ENCODE data around the gene LAMA2. TPM values are rescaled to one million over a fixed set of nuclear protein-coding genes. Genes with fewer than 3 reads are reported as not detected.

Gene LAMA2
- total RNA-seq, 2 donors from 2014 or later: 111 to 217 TPM

DNA sequence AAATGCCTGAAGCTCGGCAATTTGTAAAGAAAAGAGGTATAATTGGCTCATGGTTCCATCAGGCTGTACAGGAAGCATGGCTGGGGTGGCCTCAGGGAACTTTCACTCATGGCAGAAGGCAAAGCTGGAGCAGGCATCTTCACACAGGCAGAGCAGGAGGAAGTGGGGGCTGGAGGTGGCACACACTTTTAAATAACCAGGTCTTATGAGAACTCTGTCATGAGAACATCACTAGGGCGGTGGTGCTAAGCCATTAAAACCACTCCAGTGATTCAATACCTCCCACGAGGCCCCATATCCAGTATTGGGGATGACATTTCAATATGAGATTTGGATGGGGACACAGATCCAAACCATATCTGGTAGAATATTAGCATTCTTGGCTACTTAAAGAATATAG lies 481.8 kb downstream of the LAMA2 start:
- H3K27ac ChIP-seq: no peak overlapping the region
- H3K4me3 ChIP-seq: no peak overlapping the region
- H3K9me3 ChIP-seq: no peaks in the 10 kb centered on the region
- H3K36me3 ChIP-seq: peaks cover 3% of the 10 kb centered on the region
- H3K27me3 ChIP-seq (replicated peaks; ENCODE audit: insufficient read depth): no peaks in the 10 kb centered on the region
- DNase-seq (ENCODE audit: low spot score): no peak
- no peak for ATAC-seq (ENCODE audit: insufficient number of reproducible peaks, low FRiP score, low read depth)
- H3K4me1 ChIP-seq (ENCODE audit: control insufficient read depth in 1 of 2, low read depth in 2 of 2): no peaks in the 10 kb centered on the region
- TF ChIP-seq, protein P1, sequence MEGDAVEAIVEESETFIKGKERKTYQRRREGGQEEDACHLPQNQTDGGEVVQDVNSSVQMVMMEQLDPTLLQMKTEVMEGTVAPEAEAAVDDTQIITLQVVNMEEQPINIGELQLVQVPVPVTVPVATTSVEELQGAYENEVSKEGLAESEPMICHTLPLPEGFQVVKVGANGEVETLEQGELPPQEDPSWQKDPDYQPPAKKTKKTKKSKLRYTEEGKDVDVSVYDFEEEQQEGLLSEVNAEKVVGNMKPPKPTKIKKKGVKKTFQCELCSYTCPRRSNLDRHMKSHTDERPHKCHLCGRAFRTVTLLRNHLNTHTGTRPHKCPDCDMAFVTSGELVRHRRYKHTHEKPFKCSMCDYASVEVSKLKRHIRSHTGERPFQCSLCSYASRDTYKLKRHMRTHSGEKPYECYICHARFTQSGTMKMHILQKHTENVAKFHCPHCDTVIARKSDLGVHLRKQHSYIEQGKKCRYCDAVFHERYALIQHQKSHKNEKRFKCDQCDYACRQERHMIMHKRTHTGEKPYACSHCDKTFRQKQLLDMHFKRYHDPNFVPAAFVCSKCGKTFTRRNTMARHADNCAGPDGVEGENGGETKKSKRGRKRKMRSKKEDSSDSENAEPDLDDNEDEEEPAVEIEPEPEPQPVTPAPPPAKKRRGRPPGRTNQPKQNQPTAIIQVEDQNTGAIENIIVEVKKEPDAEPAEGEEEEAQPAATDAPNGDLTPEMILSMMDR (IDR thresholded peaks at IDR 0.05): no peak

GRCh38 chr6:129368076-129368475 lies 485.1 kb downstream of the LAMA2 start:
- H3K27me3 ChIP-seq (replicated peaks; ENCODE audit: insufficient read depth): no peaks in the 10 kb centered on the region
- TF ChIP-seq, protein P1 (IDR thresholded peaks at IDR 0.05): no peak
- H3K27ac ChIP-seq: no peak overlapping the region
- DNase-seq (ENCODE audit: low spot score): no peak
- H3K4me3 ChIP-seq: no peak overlapping the region
- H3K36me3 ChIP-seq: peaks cover 3% of the 10 kb centered on the region
- no peaks in the 10 kb centered on the region for H3K4me1 ChIP-seq (ENCODE audit: control insufficient read depth in 1 of 2, low read depth in 2 of 2)
- no peaks in the 10 kb centered on the region for H3K9me3 ChIP-seq
- no peak for ATAC-seq (ENCODE audit: insufficient number of reproducible peaks, low FRiP score, low read depth)

DNA sequence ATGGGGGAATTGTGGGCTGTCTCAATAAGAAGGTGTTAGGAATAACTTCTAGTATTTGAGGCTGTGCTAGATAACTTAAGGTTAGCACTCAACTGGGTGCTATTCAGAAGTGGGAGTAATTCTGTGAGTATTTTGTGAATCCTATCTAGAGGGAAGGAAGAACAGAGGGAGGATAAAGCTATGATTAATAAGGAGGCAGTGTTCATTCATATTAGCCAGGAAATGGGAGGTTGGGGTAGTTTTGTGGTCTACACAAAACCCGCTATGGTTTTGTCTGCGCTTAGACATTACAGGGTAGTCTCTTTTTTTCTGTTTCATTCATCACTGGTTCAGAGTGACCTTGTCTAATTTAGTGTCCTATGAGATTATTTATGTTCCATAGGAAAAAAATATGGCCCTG lies 486.0 kb downstream of the LAMA2 start:
- no peaks in the 10 kb centered on the region for H3K9me3 ChIP-seq
- H3K4me1 ChIP-seq (ENCODE audit: control insufficient read depth in 1 of 2, low read depth in 2 of 2): no peaks in the 10 kb centered on the region
- DNase-seq (ENCODE audit: low spot score): no peak
- H3K27me3 ChIP-seq (replicated peaks; ENCODE audit: insufficient read depth): no peaks in the 10 kb centered on the region
- H3K4me3 ChIP-seq: no peak overlapping the region
- no peak for ATAC-seq (ENCODE audit: insufficient number of reproducible peaks, low FRiP score, low read depth)
- H3K27ac ChIP-seq: no peak overlapping the region
- TF ChIP-seq, protein P1 (IDR thresholded peaks at IDR 0.05): no peak
- peaks cover 3% of the 10 kb centered on the region for H3K36me3 ChIP-seq

- Histone ChIP-seq H3K9me3 (no peaks in the 10 kb centered on the region), H3K27me3 (replicated peaks; ENCODE audit: insufficient read depth) (no peaks in the 10 kb centered on the region), H3K4me3 (no peak overlapping the region), H3K36me3 (peaks cover 3% of the 10 kb centered on the region), H3K4me1 (ENCODE audit: control insufficient read depth in 1 of 2, low read depth in 2 of 2) (no peaks in the 10 kb centered on the region), H3K27ac (no peak overlapping the region)
- TF ChIP-seq, protein P1 (IDR thresholded peaks at IDR 0.05): no peak
- no peak for DNase-seq (ENCODE audit: low spot score)
- ATAC-seq (ENCODE audit: insufficient number of reproducible peaks, low FRiP score, low read depth): no peak
Observed at GRCh38 chr6:129369737-129370136, 486.8 kb downstream of the LAMA2 start.

DNA sequence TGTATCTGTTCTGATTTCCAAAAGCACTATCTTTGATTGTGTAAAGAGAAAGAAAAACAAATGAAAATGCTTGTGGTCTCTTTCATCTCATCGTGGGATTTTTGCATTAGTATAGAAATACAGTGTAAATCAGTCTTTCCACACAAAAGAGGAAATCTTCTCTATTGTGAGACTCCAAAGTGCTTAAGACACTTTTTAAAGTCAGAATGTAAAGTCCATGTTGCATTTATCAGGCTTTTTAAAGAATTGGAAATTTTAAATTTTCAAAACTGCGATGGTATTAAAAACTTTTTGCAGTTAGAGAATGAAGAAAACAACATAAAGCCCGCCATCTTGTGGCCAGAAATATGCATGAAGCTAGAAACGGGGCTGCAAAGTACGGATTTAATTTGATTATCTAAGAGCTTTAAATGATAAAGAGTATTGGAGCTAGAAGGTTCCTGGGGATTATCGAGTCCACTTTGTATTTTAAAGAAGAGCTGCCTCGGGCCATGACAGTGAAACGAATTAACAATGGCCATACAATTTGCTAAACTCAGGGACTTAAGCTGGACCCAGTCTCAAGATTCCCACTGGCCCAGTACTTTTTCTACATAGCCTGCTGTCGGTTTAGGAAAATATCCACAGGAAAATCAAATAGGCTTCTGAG lies 487.5 kb downstream of the LAMA2 start:
- TF ChIP-seq, protein P1 (IDR thresholded peaks at IDR 0.05): peak; percentile 53
- Histone ChIP-seq H3K36me3 (peaks cover 3% of the 10 kb centered on the region), H3K9me3 (no peaks in the 10 kb centered on the region), H3K4me1 (ENCODE audit: control insufficient read depth in 1 of 2, low read depth in 2 of 2) (no peaks in the 10 kb centered on the region), H3K27ac (no peak overlapping the region), H3K4me3 (peak overlapping the region; percentile 40), H3K27me3 (replicated peaks; ENCODE audit: insufficient read depth) (no peaks in the 10 kb centered on the region)
- ATAC-seq (ENCODE audit: insufficient number of reproducible peaks, low FRiP score, low read depth) (no peak), DNase-seq (ENCODE audit: low spot score) (no peak)
